Chondrocyte (in vitro differentiated cells): ENCODE data around the gene SLC8B1. TPM values are rescaled to one million over a fixed set of nuclear protein-coding genes. Genes with fewer than 3 reads are reported as not detected.

ENCODE experiments used
- DNase-seq: peaks from one replicate; pipeline ENCODE4 v3.0.0; 2021; ENCODE audit warnings: mixed read lengths, low spot score
- H3K27ac Mint-ChIP-seq: one replicate; pipeline ENCODE4 v1.8.0; 2021; ENCODE audit warnings: mild to moderate bottlenecking, moderate library complexity, mixed read lengths; ENCODE audit not compliant: unreplicated experiment
- H3K27me3 Mint-ChIP-seq: 2 replicates; pipeline ENCODE4 v1.8.0; 2021; ENCODE audit warnings: low read depth, mixed read lengths
- H3K36me3 Mint-ChIP-seq: 2 replicates; pipeline ENCODE4 v1.8.0; 2021; ENCODE audit warnings: low read depth, mixed read lengths
- H3K4me1 Mint-ChIP-seq: 2 replicates; pipeline ENCODE4 v1.8.0; 2021; ENCODE audit warnings: low read depth, mild to moderate bottlenecking, mixed read lengths
- H3K4me3 Mint-ChIP-seq: one replicate; pipeline ENCODE4 v1.8.0; 2021; ENCODE audit warnings: mild to moderate bottlenecking, moderate library complexity, mixed read lengths; ENCODE audit not compliant: unreplicated experiment
- H3K9me3 Mint-ChIP-seq: 2 replicates; pipeline ENCODE4 v1.8.0; 2021; ENCODE audit warnings: low read depth, mixed read lengths
- total RNA-seq: library from RNA; stranded (reverse); gene quantifications from 3 replicates; pipeline ENCODE4 v1.2.1, GENCODE V29; 2021
- TF ChIP-seq, protein P1 (sequence below): fragments of 200-600 bp; sonication (generic); IDR thresholded peaks from 2 replicates; pipeline ENCODE4 v1.5.0; 2021; ENCODE audit warnings: antibody characterized with exemption, mild to moderate bottlenecking, moderate library complexity

The SLC8B1 gene
- total RNA-seq, 1 donor from 2014 or later = 20.9 TPM

DNA sequence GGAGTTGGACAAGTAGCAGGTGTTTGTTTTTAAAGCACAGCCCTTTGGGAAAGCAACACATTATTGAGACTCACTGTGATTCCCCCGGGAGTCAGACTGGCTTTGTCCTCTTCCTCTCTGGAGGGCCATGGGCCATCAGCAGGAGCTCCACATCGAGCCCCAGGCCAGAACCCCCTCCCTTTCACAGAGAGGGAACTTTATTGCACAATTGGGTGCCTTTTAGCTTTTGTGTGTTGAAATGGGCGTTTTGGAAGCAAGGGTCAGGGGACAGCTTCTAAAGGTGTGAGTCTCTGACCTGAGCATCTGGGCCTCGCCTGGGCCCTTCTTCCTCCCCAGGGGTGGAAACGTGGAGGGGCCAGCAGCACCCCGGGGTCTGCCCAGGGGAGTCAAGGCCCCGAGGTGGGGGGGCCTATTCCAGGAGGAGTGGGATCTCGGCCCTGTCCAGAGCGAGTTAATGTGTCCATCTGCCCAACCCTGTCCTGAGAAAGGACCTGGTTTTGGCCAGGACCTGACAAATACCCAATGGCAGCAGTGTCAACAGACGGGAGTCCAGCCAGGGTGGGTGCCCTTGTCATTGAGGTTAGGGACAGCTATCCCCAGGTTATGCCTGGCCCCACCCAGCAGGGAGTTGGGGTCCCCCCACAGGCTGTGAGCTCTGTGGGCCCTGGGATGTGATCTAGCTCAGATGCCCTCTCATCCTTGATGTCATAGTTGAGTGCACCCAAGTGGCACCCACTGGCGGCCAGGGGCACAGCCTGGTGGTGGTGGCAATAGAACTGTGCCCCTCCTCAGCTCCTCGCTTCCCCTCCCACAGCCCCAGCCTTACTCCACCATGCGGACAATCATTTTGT lies 37.1 kb downstream of the SLC8B1 start:
- H3K27me3 Mint-ChIP-seq = no peaks in the 10 kb centered on the region
- H3K36me3 Mint-ChIP-seq = peaks cover 9% of the 10 kb centered on the region
- H3K4me1 Mint-ChIP-seq = peaks cover 20% of the 10 kb centered on the region
- TF ChIP-seq, protein P1, sequence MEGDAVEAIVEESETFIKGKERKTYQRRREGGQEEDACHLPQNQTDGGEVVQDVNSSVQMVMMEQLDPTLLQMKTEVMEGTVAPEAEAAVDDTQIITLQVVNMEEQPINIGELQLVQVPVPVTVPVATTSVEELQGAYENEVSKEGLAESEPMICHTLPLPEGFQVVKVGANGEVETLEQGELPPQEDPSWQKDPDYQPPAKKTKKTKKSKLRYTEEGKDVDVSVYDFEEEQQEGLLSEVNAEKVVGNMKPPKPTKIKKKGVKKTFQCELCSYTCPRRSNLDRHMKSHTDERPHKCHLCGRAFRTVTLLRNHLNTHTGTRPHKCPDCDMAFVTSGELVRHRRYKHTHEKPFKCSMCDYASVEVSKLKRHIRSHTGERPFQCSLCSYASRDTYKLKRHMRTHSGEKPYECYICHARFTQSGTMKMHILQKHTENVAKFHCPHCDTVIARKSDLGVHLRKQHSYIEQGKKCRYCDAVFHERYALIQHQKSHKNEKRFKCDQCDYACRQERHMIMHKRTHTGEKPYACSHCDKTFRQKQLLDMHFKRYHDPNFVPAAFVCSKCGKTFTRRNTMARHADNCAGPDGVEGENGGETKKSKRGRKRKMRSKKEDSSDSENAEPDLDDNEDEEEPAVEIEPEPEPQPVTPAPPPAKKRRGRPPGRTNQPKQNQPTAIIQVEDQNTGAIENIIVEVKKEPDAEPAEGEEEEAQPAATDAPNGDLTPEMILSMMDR = no peak
- H3K9me3 Mint-ChIP-seq = no peaks in the 10 kb centered on the region
- no peak overlapping the region for H3K4me3 Mint-ChIP-seq
- DNase-seq = no peak
- H3K27ac Mint-ChIP-seq = no peak overlapping the region

DNA sequence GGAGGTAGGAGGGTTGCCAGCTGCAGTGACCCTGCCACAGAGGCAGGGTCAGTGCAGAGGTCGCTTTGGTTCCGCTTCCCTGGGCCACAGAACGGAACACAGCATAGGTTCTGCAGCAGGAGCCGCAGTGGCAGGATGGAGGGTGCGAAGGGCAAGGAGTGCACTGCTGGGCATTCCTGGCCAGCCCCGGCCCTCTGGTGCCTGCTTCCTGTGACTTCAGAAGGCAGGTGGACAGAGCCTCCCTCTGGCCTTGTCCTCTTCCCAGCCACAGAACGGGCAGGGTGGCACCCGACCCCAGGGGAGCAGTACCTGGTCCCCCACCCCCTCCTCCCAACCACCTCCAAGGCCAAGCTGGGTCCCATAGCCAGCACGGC lies 37.7 kb downstream of the SLC8B1 start:
- TF ChIP-seq, protein P1 = no peak
- H3K4me3 Mint-ChIP-seq = no peak overlapping the region
- peaks cover 8% of the 10 kb centered on the region for H3K36me3 Mint-ChIP-seq
- peaks cover 23% of the 10 kb centered on the region for H3K4me1 Mint-ChIP-seq
- H3K9me3 Mint-ChIP-seq = no peaks in the 10 kb centered on the region
- no peaks in the 10 kb centered on the region for H3K27me3 Mint-ChIP-seq
- H3K27ac Mint-ChIP-seq = no peak overlapping the region
- DNase-seq = no peak

DNA sequence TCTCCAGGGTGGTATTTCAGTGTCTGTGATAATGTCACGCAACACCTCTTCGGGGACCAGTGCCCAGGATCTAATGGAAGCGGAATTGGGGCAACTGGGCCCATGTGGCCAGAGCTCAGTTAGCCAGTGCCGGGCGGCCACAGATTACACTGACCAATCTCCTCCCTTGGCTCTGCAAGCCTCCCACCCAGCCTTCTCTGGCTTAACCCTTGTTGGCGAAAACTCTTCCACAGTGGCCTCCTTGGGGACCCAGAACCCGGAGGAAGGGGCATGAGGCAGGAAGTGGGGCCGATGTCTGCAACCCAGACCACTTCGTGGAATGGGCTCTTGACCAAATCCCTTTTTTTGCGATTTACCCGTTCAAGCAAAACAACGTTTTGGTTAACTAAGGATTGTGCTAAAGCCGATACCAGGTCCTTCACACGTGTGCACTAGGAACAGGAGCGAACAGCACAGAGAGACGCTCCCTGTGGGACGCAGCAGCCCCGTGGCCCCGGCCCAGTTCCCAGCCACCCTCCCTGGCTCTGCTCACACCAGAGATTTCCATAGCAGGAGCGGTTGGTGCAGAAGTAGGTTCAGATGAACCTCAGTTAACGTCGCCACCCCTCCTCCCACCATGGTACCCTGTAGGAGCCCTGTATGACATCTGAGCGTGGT lies 38.2 kb downstream of the SLC8B1 start:
- Mint-ChIP-seq H3K4me1 (peaks cover 26% of the 10 kb centered on the region), H3K9me3 (no peaks in the 10 kb centered on the region), H3K27me3 (no peaks in the 10 kb centered on the region), H3K27ac (no peak overlapping the region), H3K4me3 (no peak overlapping the region), H3K36me3 (peaks cover 10% of the 10 kb centered on the region)
- DNase-seq = no peak
- TF ChIP-seq, protein P1 = no peak

DNA sequence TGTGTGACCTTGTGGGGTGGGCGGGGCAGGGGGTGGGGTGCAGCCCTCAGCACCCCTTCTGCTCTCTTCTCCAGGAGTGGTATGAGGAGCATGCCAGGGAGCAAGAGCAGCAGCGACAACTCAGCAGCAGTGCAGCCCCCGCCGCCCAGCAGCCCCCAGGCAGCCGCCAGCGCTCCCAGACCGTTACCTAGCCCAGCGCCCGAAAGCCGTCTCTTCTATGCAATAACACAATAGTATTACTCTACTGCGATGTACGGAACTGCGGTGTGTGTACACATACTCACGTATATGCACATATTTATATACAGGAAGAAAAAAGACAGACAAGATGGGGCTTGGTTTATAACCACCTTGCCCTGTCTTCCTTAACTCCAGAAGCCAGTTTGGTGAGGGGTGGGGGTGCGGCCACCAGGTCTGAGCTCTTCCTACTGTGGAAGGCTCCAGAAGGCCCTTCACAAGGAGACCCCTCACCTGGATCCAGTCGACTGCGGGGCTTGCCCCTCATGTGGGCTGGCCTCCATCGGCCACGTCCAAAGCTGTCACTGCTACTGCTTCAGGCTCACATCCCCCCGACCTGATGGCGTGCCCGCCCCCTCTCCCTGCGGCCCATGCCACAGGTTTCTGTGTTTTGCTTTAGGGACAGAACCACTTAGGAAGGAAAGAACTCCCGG lies 38.9 kb downstream of the SLC8B1 start:
- no peak overlapping the region for H3K4me3 Mint-ChIP-seq
- H3K9me3 Mint-ChIP-seq = no peaks in the 10 kb centered on the region
- H3K27ac Mint-ChIP-seq = no peak overlapping the region
- TF ChIP-seq, protein P1 = no peak
- peaks cover 26% of the 10 kb centered on the region for H3K4me1 Mint-ChIP-seq
- no peak for DNase-seq
- H3K36me3 Mint-ChIP-seq = peaks cover 13% of the 10 kb centered on the region
- no peaks in the 10 kb centered on the region for H3K27me3 Mint-ChIP-seq

DNA sequence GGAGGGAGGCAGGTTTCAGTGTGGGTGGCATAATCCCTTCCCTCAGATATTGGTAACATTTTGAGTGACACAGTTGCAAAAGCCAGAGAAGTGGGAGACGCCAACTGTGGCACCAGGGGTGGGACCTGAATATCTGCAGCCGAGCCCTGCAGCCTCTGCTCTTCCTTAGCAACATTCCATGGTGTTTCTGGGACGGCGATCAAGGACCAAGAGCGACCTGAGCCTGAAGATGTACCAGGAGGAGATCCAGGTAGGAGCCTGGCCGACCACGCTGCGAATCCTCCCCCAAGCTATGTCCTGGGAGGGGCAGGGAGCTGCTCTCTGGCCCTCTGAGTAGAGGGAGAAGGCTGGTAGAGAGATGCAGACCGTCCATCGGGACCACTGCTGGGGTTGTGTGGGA lies 41.8 kb downstream of the SLC8B1 start:
- TF ChIP-seq, protein P1 = no peak
- peaks cover 12% of the 10 kb centered on the region for H3K4me1 Mint-ChIP-seq
- no peaks in the 10 kb centered on the region for H3K9me3 Mint-ChIP-seq
- no peaks in the 10 kb centered on the region for H3K27me3 Mint-ChIP-seq
- no peak overlapping the region for H3K27ac Mint-ChIP-seq
- H3K4me3 Mint-ChIP-seq = no peak overlapping the region
- DNase-seq = no peak
- peaks cover 16% of the 10 kb centered on the region for H3K36me3 Mint-ChIP-seq
